Body of pancreas (tissue), 4 donors: Measurements from ENCODE around the gene PDE9A. TPM values are rescaled to one million over a fixed set of nuclear protein-coding genes. Genes with fewer than 3 reads are reported as not detected.
"Not testable (repeated sequence)": the region's sequence is repeated elsewhere in the genome, so short reads cannot be mapped to it uniquely, and the experiment has no call there.

ENCODE experiments used
- ATAC-seq: fragments of 150-250 bp; one replicate; pipeline ENCODE4 v1.9.1; 2016
- DNase-seq, 4 donors: peaks; one replicate each; pipeline ENCODE4 v3.0.0-alpha.2; 2019
- H3K27ac ChIP-seq, 4 donors: fragments of 200-600 bp; sonication (generic); 1 replicate in 3 of 4; 2 replicates in 1 of 4; pipeline versions ENCODE4 v1.5.1 to v1.6.1; 2016 to 2019; ENCODE audit warnings: mild to moderate bottlenecking in 1 of 4, mixed read lengths in 1 of 4, moderate library complexity in 1 of 4
- H3K27me3 ChIP-seq, 2 donors: fragments of 200-600 bp; sonication (generic); one replicate each; pipeline ENCODE4 v1.6.0; 2016; ENCODE audit warnings: mild to moderate bottlenecking in 1 of 2
- H3K36me3 ChIP-seq, 2 donors: fragments of 200-600 bp; sonication (generic); replicated peaks in 1 of 2; 2 replicates each; pipeline ENCODE4 v1.5.1; 2016; ENCODE audit warnings: low read depth in 2 of 2; ENCODE audit not compliant: insufficient read depth in 1 of 2
- H3K4me1 ChIP-seq: fragments of 200-600 bp; sonication (generic); one replicate; pipeline ENCODE4 v1.6.0; 2016
- H3K4me3 ChIP-seq, 2 donors: fragments of 200-600 bp; sonication (generic); 1 replicate in 1 of 2; 2 replicates in 1 of 2; pipeline ENCODE4 v1.5.1; 2016 to 2019
- H3K9me3 ChIP-seq, 3 donors: fragments of 200-600 bp; sonication (generic); 1 replicate in 2 of 3; 2 replicates in 1 of 3; pipeline ENCODE4 v1.5.1; 2016
- POLR2A ChIP-seq, 3 donors: fragments of 450-650 bp; IDR thresholded peaks; one replicate each; pipeline ENCODE4 v1.6.1; 2016; ENCODE audit warnings: antibody characterized with exemption in 3 of 3, mild to moderate bottlenecking in 2 of 3
- WGBS, 2 donors: methylation state at CpG; one replicate each; pipeline ENCODE4 v1.1.5; 2017; 5-methylcytosine and 5-hydroxymethylcytosine counted together
- intact Hi-C: fragments of 100-400 bp; cut with DNase I; formaldehyde crosslinking; loops from one replicate; pipeline ENCODE4 v1.15.1; 2023
- total RNA-seq, 2 donors: library from RNA; depleted of rRNA; stranded (reverse); fragments of >200 nt; gene quantifications; one replicate each; pipeline ENCODE4 v1.1.0, GENCODE V29; 2016
- TF ChIP-seq, protein P1 (sequence below), 7 experiments: fragments of 450-650 bp in 4 of 7; fragments of 200-600 bp in 3 of 7; sonication (generic) in 3 of 7; IDR thresholded peaks; one replicate each; pipeline ENCODE4 v1.5.1; 2016 to 2019; ENCODE audit warnings: antibody characterized with exemption in 7 of 7

The PDE9A gene
- total RNA-seq, 2 donors from 2014 or later = 5.2 to 7.9 TPM

DNA sequence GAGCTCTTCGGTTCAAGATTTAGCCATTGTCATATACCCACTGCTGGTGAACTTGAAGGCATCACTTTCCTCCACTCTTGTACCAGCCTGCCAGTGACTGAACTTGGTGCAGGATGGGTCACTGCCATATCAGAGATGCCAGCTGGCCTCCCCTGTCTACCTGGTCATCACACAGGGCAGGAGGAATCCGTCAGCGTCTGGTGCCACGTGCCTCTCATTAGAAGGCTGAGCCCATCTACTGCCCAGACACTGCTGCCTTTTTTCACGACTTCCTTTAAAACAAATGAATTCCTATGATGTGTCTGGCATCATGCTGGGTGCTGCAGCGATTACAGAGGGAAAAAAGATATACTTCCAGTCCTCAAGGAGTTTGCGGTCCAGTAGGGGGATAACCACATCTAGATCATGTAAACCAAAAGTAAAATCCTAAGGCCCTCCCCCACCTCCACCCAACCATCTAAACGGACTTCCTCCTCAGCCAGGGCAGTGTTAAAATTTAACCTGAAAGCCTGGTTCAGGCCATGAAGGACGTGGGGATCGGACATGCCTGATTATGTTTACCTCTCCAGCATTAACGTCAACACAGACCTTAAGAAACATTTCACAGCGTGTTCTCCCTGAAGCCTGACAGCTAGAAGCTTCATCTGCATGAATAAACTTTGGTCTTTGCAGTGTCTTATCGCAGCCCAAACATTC, 29.2 kb upstream of the PDE9A start:
- H3K9me3 ChIP-seq = no peaks in the 10 kb centered on the region
- ATAC-seq = peak; percentile 79
- intact Hi-C loops = no loop called here
- H3K4me1 ChIP-seq = peaks cover 16% of the 10 kb centered on the region
- no peaks in the 10 kb centered on the region for H3K36me3 ChIP-seq
- TF ChIP-seq, protein P1, sequence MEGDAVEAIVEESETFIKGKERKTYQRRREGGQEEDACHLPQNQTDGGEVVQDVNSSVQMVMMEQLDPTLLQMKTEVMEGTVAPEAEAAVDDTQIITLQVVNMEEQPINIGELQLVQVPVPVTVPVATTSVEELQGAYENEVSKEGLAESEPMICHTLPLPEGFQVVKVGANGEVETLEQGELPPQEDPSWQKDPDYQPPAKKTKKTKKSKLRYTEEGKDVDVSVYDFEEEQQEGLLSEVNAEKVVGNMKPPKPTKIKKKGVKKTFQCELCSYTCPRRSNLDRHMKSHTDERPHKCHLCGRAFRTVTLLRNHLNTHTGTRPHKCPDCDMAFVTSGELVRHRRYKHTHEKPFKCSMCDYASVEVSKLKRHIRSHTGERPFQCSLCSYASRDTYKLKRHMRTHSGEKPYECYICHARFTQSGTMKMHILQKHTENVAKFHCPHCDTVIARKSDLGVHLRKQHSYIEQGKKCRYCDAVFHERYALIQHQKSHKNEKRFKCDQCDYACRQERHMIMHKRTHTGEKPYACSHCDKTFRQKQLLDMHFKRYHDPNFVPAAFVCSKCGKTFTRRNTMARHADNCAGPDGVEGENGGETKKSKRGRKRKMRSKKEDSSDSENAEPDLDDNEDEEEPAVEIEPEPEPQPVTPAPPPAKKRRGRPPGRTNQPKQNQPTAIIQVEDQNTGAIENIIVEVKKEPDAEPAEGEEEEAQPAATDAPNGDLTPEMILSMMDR (IDR thresholded peaks at IDR 0.05) = no peak
- TF ChIP-seq POLR2A (IDR thresholded peaks at IDR 0.05) = no peak
- no peak overlapping the region for H3K4me3 ChIP-seq
- peak overlapping the region in 3 of 4 donors; percentile 39 to 48 (median 45) for H3K27ac ChIP-seq
- DNase-seq = peak in 2 of 4 donors; percentile 48 to 62
- no peaks in the 10 kb centered on the region for H3K27me3 ChIP-seq
- WGBS, 2 donors = 21 to 24% methylated on average over 13 of the region's 13 CpGs

DNA sequence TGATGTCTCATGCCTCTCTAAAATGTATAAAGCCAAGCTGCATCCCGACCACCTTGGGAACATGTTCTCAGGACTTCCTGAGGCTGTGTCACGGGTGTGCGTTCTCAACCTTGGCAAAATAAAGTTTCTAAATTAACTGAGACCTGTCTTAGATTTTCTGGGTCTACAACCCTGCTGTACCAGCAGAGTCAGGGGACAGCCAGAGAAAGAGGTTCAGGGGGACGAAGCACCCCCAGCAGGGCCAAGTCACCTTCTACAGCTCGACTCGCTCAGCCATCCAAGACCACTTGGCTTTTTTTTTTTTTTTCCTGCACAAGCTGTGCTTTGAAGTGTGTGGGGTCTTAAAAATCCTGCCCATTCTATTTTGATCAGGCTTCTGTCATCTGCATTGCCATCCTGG, 28.5 kb upstream of the PDE9A start:
- TF ChIP-seq, protein P1 (IDR thresholded peaks at IDR 0.05) = no peak
- no peak for TF ChIP-seq POLR2A (IDR thresholded peaks at IDR 0.05)
- no peak for DNase-seq
- no peak for ATAC-seq

DNA sequence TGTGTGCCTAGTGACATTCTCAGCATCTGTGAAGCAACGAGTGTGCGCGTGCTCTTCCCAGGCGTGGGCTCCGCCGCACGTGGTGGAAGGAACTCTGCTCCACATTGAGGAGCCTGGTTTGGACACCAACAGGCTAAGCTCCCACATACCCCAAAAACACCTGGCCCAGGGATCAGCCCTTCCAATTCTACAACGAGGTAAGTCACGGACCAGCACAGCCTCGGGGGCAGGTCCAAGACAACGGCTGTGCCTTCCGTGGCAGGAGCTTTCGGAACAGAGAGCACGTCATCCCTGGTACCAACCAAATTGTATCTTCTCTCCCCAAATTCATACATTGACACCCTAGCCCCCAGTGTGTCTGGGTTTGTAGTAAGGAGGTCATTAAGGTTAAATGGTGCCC, 27.2 kb upstream of the PDE9A start:
- no peak for TF ChIP-seq POLR2A (IDR thresholded peaks at IDR 0.05)
- TF ChIP-seq, protein P1 (IDR thresholded peaks at IDR 0.05) = no peak
- WGBS, 2 donors = 82 to 83% methylated on average over 7 to 12 of the region's 14 CpGs
- no peaks in the 10 kb centered on the region for H3K36me3 ChIP-seq
- H3K27me3 ChIP-seq = no peaks in the 10 kb centered on the region
- intact Hi-C loops = no loop called here
- no peak for ATAC-seq
- H3K4me1 ChIP-seq = peaks cover 16% of the 10 kb centered on the region
- H3K4me3 ChIP-seq = no peak overlapping the region
- H3K27ac ChIP-seq = no peak overlapping the region
- H3K9me3 ChIP-seq = no peaks in the 10 kb centered on the region
- no peak for DNase-seq

More for the DNA sequence above, 28.5 kb upstream of the PDE9A start:
- WGBS, 2 donors = 67 to 79% methylated on average over 6 of the region's 6 CpGs
- Histone ChIP-seq H3K27ac (peak overlapping the region in 2 of 4 donors; percentile 39 to 45), H3K36me3 (no peaks in the 10 kb centered on the region), H3K4me3 (no peak overlapping the region), H3K9me3 (no peaks in the 10 kb centered on the region), H3K4me1 (peaks cover 16% of the 10 kb centered on the region), H3K27me3 (no peaks in the 10 kb centered on the region)
- intact Hi-C loops = no loop called here

DNA sequence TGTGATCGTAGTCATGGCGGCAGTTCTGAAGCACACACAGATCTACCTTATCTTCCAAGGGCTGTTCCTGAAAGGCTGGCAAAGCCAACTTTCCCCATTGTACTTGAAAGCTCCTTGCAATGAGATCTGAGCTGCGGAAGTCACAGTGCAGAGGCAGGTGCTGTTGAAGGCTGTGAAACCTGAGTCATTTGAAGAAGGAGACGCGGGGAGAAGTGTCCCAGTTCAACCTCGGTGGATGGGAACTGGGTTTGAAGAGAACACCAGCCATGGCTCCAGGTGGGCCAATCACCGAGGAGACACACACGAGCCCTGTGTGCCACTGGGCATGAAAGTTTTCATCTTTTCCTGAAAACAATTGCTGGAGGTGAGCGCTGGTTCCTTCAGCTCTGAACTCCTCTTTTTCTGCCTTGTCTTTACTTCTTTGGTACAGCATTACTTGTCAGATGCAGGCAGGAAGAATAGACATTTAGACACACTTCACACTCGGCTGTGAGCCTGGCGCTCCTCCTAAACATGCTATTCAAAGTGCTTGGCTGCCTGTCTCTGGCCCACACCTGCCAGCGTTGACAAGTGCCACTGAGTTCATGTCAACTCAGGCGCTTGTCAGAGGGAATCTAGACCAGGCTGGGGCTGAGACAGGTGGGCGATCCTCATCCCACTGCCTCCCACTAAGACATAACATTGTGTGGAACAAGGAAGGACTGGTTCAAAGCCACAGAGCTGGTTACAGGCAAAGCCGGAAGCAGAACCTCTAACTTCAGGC, 25.7 kb upstream of the PDE9A start:
- no peaks in the 10 kb centered on the region for H3K27me3 ChIP-seq
- TF ChIP-seq, protein P1 (IDR thresholded peaks at IDR 0.05) = no peak
- no peak for TF ChIP-seq POLR2A (IDR thresholded peaks at IDR 0.05)
- H3K36me3 ChIP-seq = no peaks in the 10 kb centered on the region
- ATAC-seq (no peak), DNase-seq (no peak)
- peaks cover 16% of the 10 kb centered on the region for H3K4me1 ChIP-seq
- H3K9me3 ChIP-seq = no peaks in the 10 kb centered on the region
- intact Hi-C loops = no loop called here
- no peak overlapping the region for H3K4me3 ChIP-seq
- WGBS, 2 donors = 78 to 80% methylated on average over 15 of the region's 15 CpGs
- H3K27ac ChIP-seq = no peak overlapping the region

DNA sequence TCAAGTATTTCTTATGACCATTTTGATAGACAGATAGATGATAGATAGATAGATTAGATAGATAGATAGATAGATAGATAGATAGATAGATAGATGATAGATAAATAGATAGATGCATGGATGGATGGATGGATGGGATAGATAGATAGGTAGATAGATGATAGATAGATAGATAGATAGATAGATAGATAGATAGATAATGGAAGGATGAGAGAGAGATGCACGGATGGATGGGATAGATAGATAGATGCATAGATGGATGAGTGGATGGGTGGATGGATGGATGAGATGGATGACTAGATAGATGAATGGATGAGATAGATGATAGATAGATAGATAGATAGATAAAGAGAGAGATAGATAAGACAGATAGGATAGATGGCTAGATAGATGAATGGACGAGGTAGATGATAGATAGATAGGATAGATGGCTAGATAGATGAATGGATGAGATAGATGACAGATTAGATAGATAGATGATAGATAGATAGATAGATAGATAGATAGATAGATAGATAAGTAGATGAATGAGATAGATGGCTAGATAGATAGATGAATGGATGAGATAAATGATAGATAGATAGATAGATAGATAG, 24.9 kb upstream of the PDE9A start:
- 69 to 80% methylated on average over 2 of the region's 2 CpGs for WGBS, 2 donors
- intact Hi-C loops, H3K9me3 ChIP-seq, H3K27me3 ChIP-seq, DNase-seq, ATAC-seq, H3K36me3 ChIP-seq, H3K4me3 ChIP-seq, H3K27ac ChIP-seq: not testable (repeated sequence)
- peaks cover 16% of the 10 kb centered on the region for H3K4me1 ChIP-seq
